Neural progenitor cell (in vitro differentiated cells): Measurements from ENCODE around the gene TEPSIN. TPM values are rescaled to one million over a fixed set of nuclear protein-coding genes. Genes with fewer than 3 reads are reported as not detected.

Experiments used
- DNase-seq: peaks from one replicate; pipeline ENCODE4 v3.0.0-alpha.2; 2016; ENCODE audit warnings: low spot score
- H2AFZ ChIP-seq: fragments of 200-600 bp; sonication (generic); replicated peaks from 2 replicates; pipeline ENCODE4 v1.6.1; 2016; ENCODE audit warnings: antibody characterized with exemption
- H3F3A ChIP-seq: fragments of 200-600 bp; sonication (generic); 2 replicates; pipeline ENCODE4 v1.6.1; 2016; ENCODE audit warnings: antibody characterized with exemption, low read depth
- H3K27ac ChIP-seq: fragments of 200-600 bp; sonication (generic); 2 replicates; pipeline ENCODE4 v1.5.1; 2016; ENCODE audit warnings: mild to moderate bottlenecking
- H3K27me3 ChIP-seq: fragments of 200-600 bp; sonication (generic); 2 replicates; pipeline ENCODE4 v1.6.1; 2016; ENCODE audit warnings: mild to moderate bottlenecking, moderate library complexity
- H3K36me3 ChIP-seq: fragments of 200-600 bp; sonication (generic); 2 replicates; pipeline ENCODE4 v1.5.1; 2016
- H3K4me1 ChIP-seq: fragments of 200-600 bp; sonication (generic); 2 replicates; pipeline ENCODE4 v1.6.1; 2016; ENCODE audit warnings: mixed run types
- H3K4me2 ChIP-seq: fragments of 200-600 bp; sonication (generic); 2 replicates; pipeline ENCODE4 v1.6.1; 2016
- H3K4me3 ChIP-seq: fragments of 200-600 bp; sonication (generic); 2 replicates; pipeline ENCODE4 v1.5.1; 2016
- H3K79me2 ChIP-seq: fragments of 200-600 bp; sonication (generic); 2 replicates; pipeline ENCODE4 v1.6.1; 2016; ENCODE audit warnings: low read depth
- H3K9ac ChIP-seq: fragments of 200-600 bp; sonication (generic); 2 replicates; pipeline ENCODE4 v1.6.1; 2016
- H3K9me3 ChIP-seq: fragments of 200-600 bp; sonication (generic); 2 replicates; pipeline ENCODE4 v1.5.1; 2016; ENCODE audit warnings: low read depth
- H4K20me1 ChIP-seq: fragments of 200-600 bp; sonication (generic); 2 replicates; pipeline ENCODE4 v1.6.1; 2016; ENCODE audit warnings: low read depth
- H3K27ac Mint-ChIP-seq: 3 replicates; pipeline ENCODE4 v1.8.0; 2021; ENCODE audit warnings: mixed read lengths
- H3K27me3 Mint-ChIP-seq: 2 replicates; pipeline ENCODE4 v1.8.0; 2022; ENCODE audit warnings: low read depth, mild to moderate bottlenecking, inconsistent platforms, moderate library complexity, mixed read lengths; ENCODE audit not compliant: insufficient read depth
- H3K36me3 Mint-ChIP-seq: 3 replicates; pipeline ENCODE4 v1.8.0; 2021; ENCODE audit warnings: mixed read lengths
- H3K4me1 Mint-ChIP-seq: 3 replicates; pipeline ENCODE4 v1.8.0; 2021; ENCODE audit warnings: mixed read lengths
- H3K4me3 Mint-ChIP-seq: 3 replicates; pipeline ENCODE4 v1.8.0; 2021; ENCODE audit warnings: mild to moderate bottlenecking, moderate library complexity, mixed read lengths
- H3K9me3 Mint-ChIP-seq: 3 replicates; pipeline ENCODE4 v1.8.0; 2020; ENCODE audit warnings: mixed read lengths
- CTCF ChIP-seq: fragments of 200-600 bp; sonication (generic); IDR thresholded peaks from 2 replicates; pipeline ENCODE4 v1.5.1; 2017; ENCODE audit warnings: antibody characterized with exemption, mild to moderate bottlenecking
- EZH2 ChIP-seq: fragments of 200-600 bp; sonication (generic); IDR thresholded peaks from 2 replicates; pipeline ENCODE4 v1.6.1; 2017; ENCODE audit warnings: antibody characterized with exemption, mild to moderate bottlenecking, moderate library complexity
- EZH2phosphoT487 ChIP-seq: fragments of 200-600 bp; sonication (generic); IDR thresholded peaks from 2 replicates; pipeline ENCODE4 v1.6.1; 2017; ENCODE audit warnings: antibody characterized with exemption
- total RNA-seq: library from RNA; depleted of rRNA; stranded (reverse); fragments of >200 nt; gene quantifications from 2 replicates; pipeline ENCODE4 v1.2.3, GENCODE V29; 2015; ENCODE audit warnings: low replicate concordance

The TEPSIN gene
- total RNA-seq, 1 donor from 2014 or later = 20.6 TPM

DNA sequence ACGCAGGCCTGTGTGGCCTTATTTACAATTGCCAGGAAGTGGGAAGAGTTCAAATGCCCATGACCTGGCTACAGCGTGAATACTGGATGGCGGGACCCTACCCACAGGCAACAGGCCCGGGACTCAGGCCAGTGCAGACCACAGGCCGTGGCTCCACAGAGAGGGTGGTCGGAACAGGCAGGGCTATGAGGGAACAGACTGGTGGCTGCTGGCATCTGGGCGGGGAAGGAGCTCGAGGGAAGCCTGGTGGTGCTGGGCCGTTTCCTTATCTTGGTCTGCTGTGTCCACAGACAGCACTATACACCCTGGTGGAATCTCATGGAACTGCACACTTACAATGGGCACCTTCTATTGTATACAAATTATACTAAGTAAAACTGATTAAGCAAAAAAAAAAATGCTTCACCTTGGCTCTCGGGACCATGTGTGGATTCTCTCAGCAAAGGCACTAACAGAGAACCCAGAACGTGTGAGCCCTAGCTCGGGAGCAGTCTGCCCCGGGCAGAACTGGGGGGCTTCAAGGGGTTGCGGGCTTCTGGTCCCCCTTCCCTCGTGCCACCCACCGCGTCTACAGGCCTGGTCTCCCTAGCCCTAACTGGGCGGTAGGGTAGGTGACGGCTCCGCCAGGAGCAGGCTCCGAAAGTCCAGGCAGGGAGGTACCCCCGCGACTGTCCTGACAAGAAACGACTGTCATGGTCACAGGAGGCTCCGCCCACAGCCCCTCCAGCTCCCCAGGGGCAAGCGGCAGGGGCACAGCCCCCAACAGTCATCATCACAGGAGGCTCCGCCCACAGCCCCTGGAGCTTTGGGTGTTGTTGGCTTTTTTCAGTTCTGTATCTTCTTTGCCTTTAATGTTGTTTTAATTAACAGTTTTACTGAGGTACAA is 37.9 kb downstream of the TEPSIN start:
- H3K27ac ChIP-seq = no peak overlapping the region
- H3K27ac Mint-ChIP-seq = no peak overlapping the region
- peak; percentile 62 for DNase-seq
- no peaks in the 10 kb centered on the region for H4K20me1 ChIP-seq
- no peak overlapping the region for H3K4me3 Mint-ChIP-seq
- no peaks in the 10 kb centered on the region for H3K27me3 Mint-ChIP-seq
- H3K4me2 ChIP-seq = no peak overlapping the region
- no peaks in the 10 kb centered on the region for H3K4me1 ChIP-seq
- no peak overlapping the region for H3K9ac ChIP-seq
- TF ChIP-seq EZH2phosphoT487 = no peak
- TF ChIP-seq EZH2 = no peak
- TF ChIP-seq CTCF = peak; percentile 51
- no peaks in the 10 kb centered on the region for H3K79me2 ChIP-seq
- H3K4me1 Mint-ChIP-seq = peaks cover 2% of the 10 kb centered on the region
- peaks cover 7% of the 10 kb centered on the region for H3K36me3 Mint-ChIP-seq
- no peaks in the 10 kb centered on the region for H3F3A ChIP-seq
- no peaks in the 10 kb centered on the region for H3K9me3 Mint-ChIP-seq
- no peaks in the 10 kb centered on the region for H3K27me3 ChIP-seq
- no peaks in the 10 kb centered on the region for H3K36me3 ChIP-seq
- H3K9me3 ChIP-seq = no peaks in the 10 kb centered on the region
- no peak overlapping the region for H3K4me3 ChIP-seq
- H2AFZ ChIP-seq = no peak overlapping the region

GRCh38 chr17:81200201-81200600 is 38.7 kb downstream of the TEPSIN start:
- no peaks in the 10 kb centered on the region for H3K79me2 ChIP-seq
- Mint-ChIP-seq H3K27me3 (no peaks in the 10 kb centered on the region), H3K27ac (no peak overlapping the region), H3K4me3 (no peak overlapping the region), H3K36me3 (peaks cover 7% of the 10 kb centered on the region), H3K9me3 (no peaks in the 10 kb centered on the region), H3K4me1 (peaks cover 2% of the 10 kb centered on the region)
- no peaks in the 10 kb centered on the region for H4K20me1 ChIP-seq
- TF ChIP-seq CTCF (no peak), EZH2phosphoT487 (no peak), EZH2 (no peak)
- H3K27me3 ChIP-seq = no peaks in the 10 kb centered on the region
- no peak overlapping the region for H3K9ac ChIP-seq
- no peak for DNase-seq
- H3K36me3 ChIP-seq = no peaks in the 10 kb centered on the region
- H3K4me3 ChIP-seq = no peak overlapping the region
- no peaks in the 10 kb centered on the region for H3K9me3 ChIP-seq
- H3K27ac ChIP-seq = no peak overlapping the region
- H2AFZ ChIP-seq = no peak overlapping the region
- no peaks in the 10 kb centered on the region for H3K4me1 ChIP-seq
- no peaks in the 10 kb centered on the region for H3F3A ChIP-seq
- no peak overlapping the region for H3K4me2 ChIP-seq

DNA sequence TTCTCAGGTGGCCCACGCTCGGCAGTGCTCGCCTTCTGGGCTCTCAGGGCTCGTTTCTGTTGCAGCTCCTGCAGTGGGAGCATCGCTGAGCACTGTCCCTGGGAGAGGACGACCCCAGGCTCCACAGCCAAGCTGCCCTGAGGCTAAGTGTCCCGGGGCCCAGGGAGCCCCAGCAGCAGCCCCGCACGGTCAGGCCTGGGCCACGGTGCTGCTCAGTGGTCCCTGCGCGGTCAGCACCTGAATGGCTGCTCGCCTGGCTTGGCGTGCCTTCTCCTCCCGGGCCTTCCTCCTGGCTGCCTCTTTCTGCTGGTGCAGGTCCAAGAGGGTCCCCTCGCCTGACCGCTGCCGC is 39.4 kb downstream of the TEPSIN start:
- H3K36me3 Mint-ChIP-seq = peaks cover 6% of the 10 kb centered on the region
- Histone ChIP-seq H3K4me2 (no peak overlapping the region), H3K9me3 (no peaks in the 10 kb centered on the region), H3K79me2 (no peaks in the 10 kb centered on the region), H3F3A (no peaks in the 10 kb centered on the region), H3K36me3 (no peaks in the 10 kb centered on the region), H3K4me3 (no peak overlapping the region), H4K20me1 (no peaks in the 10 kb centered on the region), H3K9ac (no peak overlapping the region), H3K27me3 (no peaks in the 10 kb centered on the region), H2AFZ (no peak overlapping the region), H3K4me1 (no peaks in the 10 kb centered on the region), H3K27ac (no peak overlapping the region)
- H3K27me3 Mint-ChIP-seq = no peaks in the 10 kb centered on the region
- no peaks in the 10 kb centered on the region for H3K9me3 Mint-ChIP-seq
- no peak overlapping the region for H3K4me3 Mint-ChIP-seq
- H3K27ac Mint-ChIP-seq = no peak overlapping the region
- TF ChIP-seq EZH2 (no peak), CTCF (no peak), EZH2phosphoT487 (no peak)
- DNase-seq = no peak
- H3K4me1 Mint-ChIP-seq = peaks cover 2% of the 10 kb centered on the region
